ENCODE data around the gene SYT17.

DNA sequence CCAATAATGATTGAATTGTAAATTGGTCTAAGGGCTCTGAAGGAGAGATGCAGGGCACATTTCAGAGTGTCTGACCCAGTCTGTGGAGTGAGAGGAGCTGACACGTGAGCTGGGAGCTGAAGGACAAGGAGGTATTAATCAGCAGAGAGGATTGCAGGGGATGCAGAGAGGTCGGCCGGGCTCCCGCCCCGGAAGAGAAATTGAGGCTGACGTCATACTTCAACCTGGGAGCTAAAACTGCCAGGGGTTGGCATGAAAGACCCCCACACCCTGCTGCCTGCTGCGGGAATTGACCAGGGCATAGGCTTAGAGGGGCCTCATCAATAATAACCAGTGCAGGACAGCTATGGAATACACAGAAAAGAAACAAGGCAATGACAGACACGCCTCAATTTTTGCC, 63.8 kb downstream of the SYT17 start:
- TF ChIP-seq, protein P1, sequence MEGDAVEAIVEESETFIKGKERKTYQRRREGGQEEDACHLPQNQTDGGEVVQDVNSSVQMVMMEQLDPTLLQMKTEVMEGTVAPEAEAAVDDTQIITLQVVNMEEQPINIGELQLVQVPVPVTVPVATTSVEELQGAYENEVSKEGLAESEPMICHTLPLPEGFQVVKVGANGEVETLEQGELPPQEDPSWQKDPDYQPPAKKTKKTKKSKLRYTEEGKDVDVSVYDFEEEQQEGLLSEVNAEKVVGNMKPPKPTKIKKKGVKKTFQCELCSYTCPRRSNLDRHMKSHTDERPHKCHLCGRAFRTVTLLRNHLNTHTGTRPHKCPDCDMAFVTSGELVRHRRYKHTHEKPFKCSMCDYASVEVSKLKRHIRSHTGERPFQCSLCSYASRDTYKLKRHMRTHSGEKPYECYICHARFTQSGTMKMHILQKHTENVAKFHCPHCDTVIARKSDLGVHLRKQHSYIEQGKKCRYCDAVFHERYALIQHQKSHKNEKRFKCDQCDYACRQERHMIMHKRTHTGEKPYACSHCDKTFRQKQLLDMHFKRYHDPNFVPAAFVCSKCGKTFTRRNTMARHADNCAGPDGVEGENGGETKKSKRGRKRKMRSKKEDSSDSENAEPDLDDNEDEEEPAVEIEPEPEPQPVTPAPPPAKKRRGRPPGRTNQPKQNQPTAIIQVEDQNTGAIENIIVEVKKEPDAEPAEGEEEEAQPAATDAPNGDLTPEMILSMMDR (IDR thresholded peaks at IDR 0.05): no peak
- TF ChIP-seq EP300 (IDR thresholded peaks at IDR 0.05): no peak
- no peak for TF ChIP-seq CEBPB (IDR thresholded peaks at IDR 0.05)
- TF ChIP-seq MAZ (IDR thresholded peaks at IDR 0.05; ENCODE audit: borderline replicate concordance, low read depth, low read length): no peak
- TF ChIP-seq MAFK (IDR thresholded peaks at IDR 0.05; ENCODE audit: partially characterized antibody): no peak
- TF ChIP-seq CHD4 (IDR thresholded peaks at IDR 0.05; ENCODE audit: borderline replicate concordance): no peak
- no peak for TF ChIP-seq JUNB (IDR thresholded peaks at IDR 0.05)
- no peak for TF ChIP-seq HOXB5 (CRISPR knock-in tag; IDR thresholded peaks at IDR 0.05)
- TF ChIP-seq SREBF2 (IDR thresholded peaks at IDR 0.05): no peak
- TF ChIP-seq RNF2 (IDR thresholded peaks at IDR 0.05; ENCODE audit: borderline replicate concordance, low read depth): no peak
- TF ChIP-seq, protein P2, sequence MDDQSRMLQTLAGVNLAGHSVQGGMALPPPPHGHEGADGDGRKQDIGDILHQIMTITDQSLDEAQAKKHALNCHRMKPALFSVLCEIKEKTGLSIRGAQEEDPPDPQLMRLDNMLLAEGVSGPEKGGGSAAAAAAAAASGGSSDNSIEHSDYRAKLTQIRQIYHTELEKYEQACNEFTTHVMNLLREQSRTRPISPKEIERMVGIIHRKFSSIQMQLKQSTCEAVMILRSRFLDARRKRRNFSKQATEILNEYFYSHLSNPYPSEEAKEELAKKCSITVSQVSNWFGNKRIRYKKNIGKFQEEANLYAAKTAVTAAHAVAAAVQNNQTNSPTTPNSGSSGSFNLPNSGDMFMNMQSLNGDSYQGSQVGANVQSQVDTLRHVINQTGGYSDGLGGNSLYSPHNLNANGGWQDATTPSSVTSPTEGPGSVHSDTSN (IDR thresholded peaks at IDR 0.05): no peak
- TF ChIP-seq EHMT2 (IDR thresholded peaks at IDR 0.05; ENCODE audit: low read depth): no peak
- TF ChIP-seq, protein P3, sequence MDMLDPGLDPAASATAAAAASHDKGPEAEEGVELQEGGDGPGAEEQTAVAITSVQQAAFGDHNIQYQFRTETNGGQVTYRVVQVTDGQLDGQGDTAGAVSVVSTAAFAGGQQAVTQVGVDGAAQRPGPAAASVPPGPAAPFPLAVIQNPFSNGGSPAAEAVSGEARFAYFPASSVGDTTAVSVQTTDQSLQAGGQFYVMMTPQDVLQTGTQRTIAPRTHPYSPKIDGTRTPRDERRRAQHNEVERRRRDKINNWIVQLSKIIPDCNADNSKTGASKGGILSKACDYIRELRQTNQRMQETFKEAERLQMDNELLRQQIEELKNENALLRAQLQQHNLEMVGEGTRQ (IDR thresholded peaks at IDR 0.05): no peak
- TF ChIP-seq RFX5 (IDR thresholded peaks at IDR 0.05): no peak

Data from A549 (cell line).